WTC11 (cell line): Measurements from ENCODE around the gene POLR2C. TPM values are rescaled to one million over a fixed set of nuclear protein-coding genes. Genes with fewer than 3 reads are reported as not detected.

Source experiments
- ATAC-seq: fragments of 200-7000 bp; cut with Tn5 transposase; 2 replicates; pipeline ENCODE4 v1.10.0; 2021; ENCODE audit warnings: mild to moderate bottlenecking, moderate library complexity
- CTCF ChIA-PET: fragments of 300-600 bp; sonication (Branson Sonifier 250); formaldehyde crosslinking; loops from one replicate; lab custom pipeline; 2021; ENCODE audit warnings: antibody characterized with exemption; lab: Charles Lee
- POLR2A ChIA-PET: fragments of 350-600 bp; sonication (Branson Sonifier 250); formaldehyde crosslinking; loops from one replicate; lab custom pipeline; 2021; ENCODE audit warnings: antibody characterized with exemption; lab: Charles Lee
- DNase-seq: peaks from one replicate; pipeline ENCODE4 v3.0.0; 2021; ENCODE audit warnings: low spot score
- H3K27ac Mint-ChIP-seq: 2 replicates; pipeline ENCODE4 v1.8.0; 2021; ENCODE audit warnings: mixed read lengths
- H3K27me3 Mint-ChIP-seq: 2 replicates; pipeline ENCODE4 v1.8.0; 2021; ENCODE audit warnings: low read depth, mild to moderate bottlenecking, moderate library complexity, mixed read lengths
- H3K36me3 Mint-ChIP-seq: 2 replicates; pipeline ENCODE4 v1.8.0; 2021; ENCODE audit warnings: mixed read lengths
- H3K4me1 Mint-ChIP-seq: 2 replicates; pipeline ENCODE4 v1.8.0; 2022; ENCODE audit warnings: mixed read lengths
- H3K4me3 Mint-ChIP-seq: 2 replicates; pipeline ENCODE4 v1.8.0; 2021; ENCODE audit warnings: mild to moderate bottlenecking, moderate library complexity, mixed read lengths
- H3K9me3 Mint-ChIP-seq: 2 replicates; pipeline ENCODE4 v1.8.0; 2021; ENCODE audit warnings: mixed read lengths
- AR ChIP-seq: fragments of 250-450 bp; sonication (Bioruptor Pico); IDR thresholded peaks from 2 replicates; pipeline ENCODE4 v1.9.0; 2021; ENCODE audit warnings: mild to moderate bottlenecking
- ATF6 ChIP-seq: sonication (generic); formaldehyde crosslinking; IDR thresholded peaks from 2 replicates; pipeline ENCODE4 v1.8.1; 2023; ENCODE audit warnings: mild to moderate bottlenecking, missing genetic modification reagents
- CDX4 ChIP-seq: fragments of 250-450 bp; sonication (Bioruptor Pico); IDR thresholded peaks from 2 replicates; pipeline ENCODE4 v1.9.0; 2021; ENCODE audit warnings: moderate library complexity, mild to moderate bottlenecking, inconsistent platforms, borderline replicate concordance
- E2F1 ChIP-seq: sonication (generic); formaldehyde crosslinking; IDR thresholded peaks from 2 replicates; pipeline ENCODE4 v1.8.0; 2022; ENCODE audit warnings: mild to moderate bottlenecking, missing genetic modification reagents
- E2F4 ChIP-seq: sonication (generic); formaldehyde crosslinking; IDR thresholded peaks from 2 replicates; pipeline ENCODE4 v1.8.1; 2022; ENCODE audit warnings: low read depth, mild to moderate bottlenecking, moderate library complexity, missing genetic modification reagents, borderline replicate concordance
- FOXJ3 ChIP-seq: sonication (generic); formaldehyde crosslinking; IDR thresholded peaks from 2 replicates; pipeline ENCODE4 v1.9.0; 2021; ENCODE audit warnings: missing genetic modification reagents, mild to moderate bottlenecking, borderline replicate concordance
- GRHL2 ChIP-seq: fragments of 250-450 bp; sonication (Bioruptor Pico); IDR thresholded peaks from 2 replicates; pipeline ENCODE4 v1.8.0; 2022; ENCODE audit warnings: mild to moderate bottlenecking, moderate library complexity; ENCODE audit not compliant: insufficient replicate concordance, severe bottlenecking
- IRF2 ChIP-seq: sonication (generic); formaldehyde crosslinking; IDR thresholded peaks from 2 replicates; pipeline ENCODE4 v1.8.0; 2022; ENCODE audit warnings: low read depth, missing genetic modification reagents, borderline replicate concordance
- MLX ChIP-seq: sonication (generic); formaldehyde crosslinking; IDR thresholded peaks from 2 replicates; pipeline ENCODE4 v1.8.1; 2023; ENCODE audit warnings: mild to moderate bottlenecking, missing genetic modification reagents, moderate library complexity
- NR1H2 ChIP-seq: sonication (generic); formaldehyde crosslinking; IDR thresholded peaks from 2 replicates; pipeline ENCODE4 v1.9.0; 2021; ENCODE audit warnings: mild to moderate bottlenecking, moderate library complexity, missing genetic modification reagents
- OVOL2 ChIP-seq: fragments of 250-450 bp; sonication (Bioruptor Pico); IDR thresholded peaks from 2 replicates; pipeline ENCODE4 v1.9.0; 2021; ENCODE audit warnings: mild to moderate bottlenecking, borderline replicate concordance
- PREB ChIP-seq: sonication (generic); formaldehyde crosslinking; IDR thresholded peaks from 2 replicates; pipeline ENCODE4 v1.8.1; 2022; ENCODE audit warnings: mild to moderate bottlenecking, missing genetic modification reagents, moderate library complexity, borderline replicate concordance
- SMAD3 ChIP-seq: sonication (generic); formaldehyde crosslinking; IDR thresholded peaks from 2 replicates; pipeline ENCODE4 v1.8.0; 2022; ENCODE audit warnings: missing genetic modification reagents, mild to moderate bottlenecking, borderline replicate concordance
- SOX15 ChIP-seq: fragments of 250-450 bp; sonication (Bioruptor Pico); IDR thresholded peaks from 2 replicates; pipeline ENCODE4 v1.9.0; 2021; ENCODE audit warnings: mild to moderate bottlenecking
- TEAD1 ChIP-seq: sonication (generic); formaldehyde crosslinking; IDR thresholded peaks from 2 replicates; pipeline ENCODE4 v1.8.0; 2022; ENCODE audit warnings: mild to moderate bottlenecking, missing genetic modification reagents
- USF1 ChIP-seq: sonication (generic); formaldehyde crosslinking; IDR thresholded peaks from 2 replicates; pipeline ENCODE4 v1.8.0; 2022; ENCODE audit warnings: mild to moderate bottlenecking, missing genetic modification reagents
- ZNF532 ChIP-seq: fragments of 250-450 bp; sonication (Bioruptor Pico); IDR thresholded peaks from 2 replicates; pipeline ENCODE4 v1.9.0; 2021; ENCODE audit warnings: mild to moderate bottlenecking, borderline replicate concordance
- ZNF671 ChIP-seq: fragments of 250-450 bp; sonication (Bioruptor Pico); IDR thresholded peaks from 2 replicates; pipeline ENCODE4 v1.8.0; 2021; ENCODE audit warnings: mild to moderate bottlenecking
- total RNA-seq: library from RNA; stranded (reverse); gene quantifications from 3 replicates; pipeline ENCODE4 v1.2.3, GENCODE V29; 2021

POLR2C gene
- total RNA-seq, 1 experiment from 2014 or later = 75.4 TPM

GRCh38 chr16:57504001-57504400, 41.5 kb downstream of the POLR2C start (continued):
- TF ChIP-seq E2F4 = no peak
- no peak for TF ChIP-seq CDX4 (CRISPR knock-in tag)
- TF ChIP-seq OVOL2 (CRISPR knock-in tag) = no peak
- no peak for TF ChIP-seq IRF2 (CRISPR knock-in tag)
- no peak for TF ChIP-seq ATF6 (CRISPR knock-in tag)
- TF ChIP-seq GRHL2 = no peak

GRCh38 chr16:57504491-57504890, 42.0 kb downstream of the POLR2C start:
- DNase-seq = no peak
- ChIA-PET POLR2A (no interaction called here), CTCF (interaction anchor here (0.6 to 1.4 kb wide), 5 partner anchors 14 to 528 kb away, joined by 3 to 5 read pairs (median 4); partner anchors contain the start of gene POLR2C)
- Mint-ChIP-seq H3K36me3 (no peaks in the 10 kb centered on the region), H3K27ac (no peak overlapping the region), H3K27me3 (no peaks in the 10 kb centered on the region), H3K4me1 (peaks cover 17% of the 10 kb centered on the region), H3K9me3 (no peaks in the 10 kb centered on the region), H3K4me3 (no peak overlapping the region)
- no peak for ATAC-seq
- TF ChIP-seq FOXJ3 (CRISPR knock-in tag) (no peak), USF1 (CRISPR knock-in tag) (no peak), PREB (CRISPR knock-in tag) (no peak), E2F1 (CRISPR knock-in tag) (no peak), ZNF671 (CRISPR knock-in tag) (no peak), SOX15 (CRISPR knock-in tag) (no peak), SMAD3 (CRISPR knock-in tag) (no peak), MLX (CRISPR knock-in tag) (no peak), NR1H2 (CRISPR knock-in tag) (no peak)

- H3K4me1 Mint-ChIP-seq = peaks cover 17% of the 10 kb centered on the region
- ATAC-seq (no peak), DNase-seq (no peak)
- POLR2A ChIA-PET = no interaction called here
- H3K4me3 Mint-ChIP-seq = no peak overlapping the region
- H3K9me3 Mint-ChIP-seq = no peaks in the 10 kb centered on the region
- H3K36me3 Mint-ChIP-seq = no peaks in the 10 kb centered on the region
- CTCF ChIA-PET = interaction anchor here (0.7 to 1.4 kb wide), 2 partner anchors 14 to 25 kb away, joined by 3 to 4 read pairs; no protein-coding TSS in a partner anchor
- H3K27me3 Mint-ChIP-seq = no peaks in the 10 kb centered on the region
- no peak overlapping the region; the same call in 1 of the 2 replicates for H3K27ac Mint-ChIP-seq
- no peak for TF ChIP-seq AR (CRISPR knock-in tag)
- no peak for TF ChIP-seq TEAD1 (CRISPR knock-in tag)
- no peak for TF ChIP-seq ZNF532 (CRISPR knock-in tag)
Observed at GRCh38 chr16:57505169-57505568, 42.7 kb downstream of the POLR2C start.
